ENCODE data around the gene SYNDIG1. TPM values are rescaled to one million over a fixed set of nuclear protein-coding genes. Genes with fewer than 3 reads are reported as not detected.

SYNDIG1 gene
- total and polyA plus RNA-seq, 5 donors from 2014 or later, result not detected

GRCh38 chr20:24633026-24633425, 163.6 kb downstream of the SYNDIG1 start:
- Mint-ChIP-seq H3K4me3 (no peak overlapping the region), H3K4me1 (peaks cover 0 to 2% (median 0%) of the 10 kb centered on the region in 4 donors)

GRCh38 chr20:24633521-24633920, 164.1 kb downstream of the SYNDIG1 start:
- Mint-ChIP-seq H3K9me3 (no peaks in the 10 kb centered on the region), H3K36me3 (no peaks in the 10 kb centered on the region), H3K27me3 (no peaks in the 10 kb centered on the region), H3K4me3 (no peak overlapping the region), H3K4me1 (peaks cover 0 to 2% (median 0%) of the 10 kb centered on the region in 4 donors), H3K27ac (no peak overlapping the region)
- Histone ChIP-seq H3K27me3 (ENCODE audit: control insufficient read depth, insufficient read depth, low read length) (no peaks in the 10 kb centered on the region), H3K4me1 (ENCODE audit: control insufficient read depth, insufficient read depth, low read length, poor library complexity, severe bottlenecking) (no peaks in the 10 kb centered on the region), H3K9me3 (ENCODE audit: control insufficient read depth in 2 of 2, low read length in 2 of 2) (no peaks in the 10 kb centered on the region), H3K27ac (ENCODE audit: insufficient read depth, low read length, poor library complexity, severe bottlenecking) (no peak overlapping the region), H3K4me3 (ENCODE audit: low read depth, low read length) (no peak overlapping the region), H3K36me3 (ENCODE audit: control insufficient read depth, insufficient read depth, low read length) (no peaks in the 10 kb centered on the region)
- no peak for DNase-seq
- no peak for ATAC-seq (ENCODE audit: low read depth in 2 of 2)

More at GRCh38 chr20:24633026-24633425, 163.6 kb downstream of the SYNDIG1 start:
- no peaks in the 10 kb centered on the region for H3K27me3 Mint-ChIP-seq
- H3K36me3 ChIP-seq (ENCODE audit: control insufficient read depth, insufficient read depth, low read length), result no peaks in the 10 kb centered on the region
- H3K36me3 Mint-ChIP-seq, result no peaks in the 10 kb centered on the region
- H3K4me1 ChIP-seq (ENCODE audit: control insufficient read depth, insufficient read depth, low read length, poor library complexity, severe bottlenecking), result no peaks in the 10 kb centered on the region
- no peak overlapping the region for H3K27ac ChIP-seq (ENCODE audit: insufficient read depth, low read length, poor library complexity, severe bottlenecking)
- DNase-seq (no peak), ATAC-seq (ENCODE audit: low read depth in 2 of 2) (no peak)
- H3K9me3 ChIP-seq (ENCODE audit: control insufficient read depth in 2 of 2, low read length in 2 of 2), result no peaks in the 10 kb centered on the region
- H3K27ac Mint-ChIP-seq, result no peak overlapping the region
- no peak overlapping the region for H3K4me3 ChIP-seq (ENCODE audit: low read depth, low read length)
- H3K27me3 ChIP-seq (ENCODE audit: control insufficient read depth, insufficient read depth, low read length), result no peaks in the 10 kb centered on the region
- no peaks in the 10 kb centered on the region for H3K9me3 Mint-ChIP-seq

- no peak overlapping the region for H3K4me3 Mint-ChIP-seq
- no peaks in the 10 kb centered on the region for H3K4me1 Mint-ChIP-seq
- H3K36me3 ChIP-seq (ENCODE audit: control insufficient read depth, insufficient read depth, low read length), result no peaks in the 10 kb centered on the region
- no peaks in the 10 kb centered on the region for H3K9me3 Mint-ChIP-seq
- H3K27ac ChIP-seq (ENCODE audit: insufficient read depth, low read length, poor library complexity, severe bottlenecking), result no peak overlapping the region
- H3K4me3 ChIP-seq (ENCODE audit: low read depth, low read length), result no peak overlapping the region
- H3K27ac Mint-ChIP-seq, result no peak overlapping the region
- no peaks in the 10 kb centered on the region for H3K27me3 ChIP-seq (ENCODE audit: control insufficient read depth, insufficient read depth, low read length)
- H3K4me1 ChIP-seq (ENCODE audit: control insufficient read depth, insufficient read depth, low read length, poor library complexity, severe bottlenecking), result no peaks in the 10 kb centered on the region
- H3K27me3 Mint-ChIP-seq, result no peaks in the 10 kb centered on the region
- no peaks in the 10 kb centered on the region for H3K36me3 Mint-ChIP-seq
- ATAC-seq (ENCODE audit: low read depth in 2 of 2) (no peak), DNase-seq (no peak)
- no peaks in the 10 kb centered on the region for H3K9me3 ChIP-seq (ENCODE audit: control insufficient read depth in 2 of 2, low read length in 2 of 2)
These were observed 165.4 kb downstream of the SYNDIG1 start for GRCh38 chr20:24634855-24635254.

GRCh38 chr20:24636626-24637025, 167.2 kb downstream of the SYNDIG1 start:
- no peaks in the 10 kb centered on the region for H3K9me3 ChIP-seq (ENCODE audit: control insufficient read depth in 2 of 2, low read length in 2 of 2)
- Mint-ChIP-seq H3K27ac (no peak overlapping the region), H3K9me3 (peaks cover 0 to 2% (median 0%) of the 10 kb centered on the region in 7 donors), H3K4me1 (no peaks in the 10 kb centered on the region), H3K27me3 (no peaks in the 10 kb centered on the region), H3K4me3 (no peak overlapping the region), H3K36me3 (no peaks in the 10 kb centered on the region)
- no peak overlapping the region for H3K27ac ChIP-seq (ENCODE audit: insufficient read depth, low read length, poor library complexity, severe bottlenecking)
- no peak overlapping the region for H3K4me3 ChIP-seq (ENCODE audit: low read depth, low read length)
- no peaks in the 10 kb centered on the region for H3K4me1 ChIP-seq (ENCODE audit: control insufficient read depth, insufficient read depth, low read length, poor library complexity, severe bottlenecking)
- no peaks in the 10 kb centered on the region for H3K27me3 ChIP-seq (ENCODE audit: control insufficient read depth, insufficient read depth, low read length)
- H3K36me3 ChIP-seq (ENCODE audit: control insufficient read depth, insufficient read depth, low read length), result no peaks in the 10 kb centered on the region
- ATAC-seq (ENCODE audit: low read depth in 2 of 2), result no peak
- no peak for DNase-seq

- H3K36me3 ChIP-seq (ENCODE audit: control insufficient read depth, insufficient read depth, low read length), result no peaks in the 10 kb centered on the region
These were observed 167.7 kb downstream of the SYNDIG1 start for GRCh38 chr20:24637087-24637486.

GRCh38 chr20:24637941-24638340, 168.5 kb downstream of the SYNDIG1 start:
- Histone ChIP-seq H3K36me3 (ENCODE audit: control insufficient read depth, insufficient read depth, low read length) (no peaks in the 10 kb centered on the region), H3K27ac (ENCODE audit: insufficient read depth, low read length, poor library complexity, severe bottlenecking) (no peak overlapping the region), H3K9me3 (ENCODE audit: control insufficient read depth in 2 of 2, low read length in 2 of 2) (no peaks in the 10 kb centered on the region), H3K27me3 (ENCODE audit: control insufficient read depth, insufficient read depth, low read length) (no peaks in the 10 kb centered on the region), H3K4me1 (ENCODE audit: control insufficient read depth, insufficient read depth, low read length, poor library complexity, severe bottlenecking) (no peaks in the 10 kb centered on the region), H3K4me3 (ENCODE audit: low read depth, low read length) (no peak overlapping the region)
- ATAC-seq (ENCODE audit: low read depth in 2 of 2) (no peak), DNase-seq (no peak)
- Mint-ChIP-seq H3K27me3 (no peaks in the 10 kb centered on the region), H3K36me3 (no peaks in the 10 kb centered on the region), H3K27ac (no peak overlapping the region), H3K4me1 (no peaks in the 10 kb centered on the region), H3K4me3 (no peak overlapping the region), H3K9me3 (peaks cover 0 to 2% (median 0%) of the 10 kb centered on the region in 7 donors)

More at GRCh38 chr20:24637087-24637486, 167.7 kb downstream of the SYNDIG1 start:
- DNase-seq (no peak), ATAC-seq (ENCODE audit: low read depth in 2 of 2) (no peak)
- no peaks in the 10 kb centered on the region for H3K9me3 ChIP-seq (ENCODE audit: control insufficient read depth in 2 of 2, low read length in 2 of 2)
- H3K27me3 ChIP-seq (ENCODE audit: control insufficient read depth, insufficient read depth, low read length), result no peaks in the 10 kb centered on the region
- H3K4me3 ChIP-seq (ENCODE audit: low read depth, low read length), result no peak overlapping the region
- peaks cover 0 to 2% (median 0%) of the 10 kb centered on the region in 7 donors for H3K9me3 Mint-ChIP-seq
- H3K4me1 Mint-ChIP-seq, result no peaks in the 10 kb centered on the region
- no peak overlapping the region for H3K4me3 Mint-ChIP-seq
- H3K27ac Mint-ChIP-seq, result no peak overlapping the region
- H3K36me3 Mint-ChIP-seq, result no peaks in the 10 kb centered on the region
- H3K4me1 ChIP-seq (ENCODE audit: control insufficient read depth, insufficient read depth, low read length, poor library complexity, severe bottlenecking), result no peaks in the 10 kb centered on the region
- no peaks in the 10 kb centered on the region for H3K27me3 Mint-ChIP-seq
- H3K27ac ChIP-seq (ENCODE audit: insufficient read depth, low read length, poor library complexity, severe bottlenecking), result no peak overlapping the region

GRCh38 chr20:24638591-24639548, 169.4 kb downstream of the SYNDIG1 start:
- Mint-ChIP-seq H3K4me1 (no peaks in the 10 kb centered on the region), H3K36me3 (no peaks in the 10 kb centered on the region), H3K4me3 (no peak overlapping the region), H3K27ac (no peak overlapping the region), H3K27me3 (no peaks in the 10 kb centered on the region), H3K9me3 (peaks cover 0 to 6% (median 0%) of the 10 kb centered on the region in 7 donors)
- ATAC-seq (ENCODE audit: low read depth in 2 of 2) (no peak), DNase-seq (no peak)
- H3K27ac ChIP-seq (ENCODE audit: insufficient read depth, low read length, poor library complexity, severe bottlenecking), result no peak overlapping the region
- no peak overlapping the region for H3K4me3 ChIP-seq (ENCODE audit: low read depth, low read length)
- H3K27me3 ChIP-seq (ENCODE audit: control insufficient read depth, insufficient read depth, low read length), result no peaks in the 10 kb centered on the region
- H3K4me1 ChIP-seq (ENCODE audit: control insufficient read depth, insufficient read depth, low read length, poor library complexity, severe bottlenecking), result no peaks in the 10 kb centered on the region
- no peaks in the 10 kb centered on the region for H3K36me3 ChIP-seq (ENCODE audit: control insufficient read depth, insufficient read depth, low read length)
- no peaks in the 10 kb centered on the region for H3K9me3 ChIP-seq (ENCODE audit: control insufficient read depth in 2 of 2, low read length in 2 of 2)

- H3K9me3 ChIP-seq (ENCODE audit: control insufficient read depth in 2 of 2, low read length in 2 of 2), result no peaks in the 10 kb centered on the region
- H3K36me3 ChIP-seq (ENCODE audit: control insufficient read depth, insufficient read depth, low read length), result no peaks in the 10 kb centered on the region
- Mint-ChIP-seq H3K27me3 (no peaks in the 10 kb centered on the region), H3K9me3 (peaks cover 0 to 6% (median 0%) of the 10 kb centered on the region in 7 donors), H3K27ac (no peak overlapping the region), H3K36me3 (no peaks in the 10 kb centered on the region), H3K4me3 (no peak overlapping the region), H3K4me1 (no peaks in the 10 kb centered on the region)
- ATAC-seq (ENCODE audit: low read depth in 2 of 2) (no peak), DNase-seq (no peak)
- no peak overlapping the region for H3K4me3 ChIP-seq (ENCODE audit: low read depth, low read length)
- H3K4me1 ChIP-seq (ENCODE audit: control insufficient read depth, insufficient read depth, low read length, poor library complexity, severe bottlenecking), result no peaks in the 10 kb centered on the region
- H3K27me3 ChIP-seq (ENCODE audit: control insufficient read depth, insufficient read depth, low read length), result no peaks in the 10 kb centered on the region
- H3K27ac ChIP-seq (ENCODE audit: insufficient read depth, low read length, poor library complexity, severe bottlenecking), result no peak overlapping the region
These were observed 170.8 kb downstream of the SYNDIG1 start for GRCh38 chr20:24640276-24640675.

Measured in CD4-positive, CD25-positive, alpha-beta regulatory T cell (primary cell).